HFF-Myc (cell line): Measurements from ENCODE around the gene C5orf15.
"Not testable (repeated sequence)": the region's sequence is repeated elsewhere in the genome, so short reads cannot be mapped to it uniquely, and the experiment has no call there.

Experiments
- DNase-seq: peaks from one replicate; pipeline ENCODE4 v3.0.0-alpha.2; 2011; ENCODE audit warnings: low read depth; ENCODE audit errors: extremely low read depth
- H3K4me3 ChIP-seq: replicated peaks from 2 replicates; pipeline ENCODE4 v1.5.1; 2011; ENCODE audit warnings: low read depth, mild to moderate bottlenecking, control low read depth, low read length
- CTCF ChIP-seq: IDR thresholded peaks from 2 replicates; pipeline ENCODE4 v1.5.1; 2012; ENCODE audit warnings: mild to moderate bottlenecking, low read depth, low read length, control low read depth; ENCODE audit errors: missing control alignments

The C5orf15 gene

GRCh38 chr5:133962801-133963476 lies 5.5 kb downstream of the C5orf15 start:
- DNase-seq: no peak
- no peak overlapping the region for H3K4me3 ChIP-seq
- no peak for TF ChIP-seq CTCF

GRCh38 chr5:133962131-133962530 lies 6.3 kb downstream of the C5orf15 start:
- no peak for DNase-seq
- H3K4me3 ChIP-seq: no peak overlapping the region
- TF ChIP-seq CTCF: no peak

GRCh38 chr5:133959643-133960042 lies 8.8 kb downstream of the C5orf15 start:
- DNase-seq: no peak
- H3K4me3 ChIP-seq: no peak overlapping the region
- no peak for TF ChIP-seq CTCF

GRCh38 chr5:133957591-133957990 lies 10.8 kb downstream of the C5orf15 start:
- no peak overlapping the region for H3K4me3 ChIP-seq
- DNase-seq: no peak
- TF ChIP-seq CTCF: no peak

- no peak overlapping the region for H3K4me3 ChIP-seq
- no peak for TF ChIP-seq CTCF
- DNase-seq: no peak
These were observed 11.3 kb downstream of the C5orf15 start for GRCh38 chr5:133957080-133957479.

GRCh38 chr5:133956196-133956595 lies 12.2 kb downstream of the C5orf15 start:
- not testable (repeated sequence) for H3K4me3 ChIP-seq, DNase-seq

- no peak for TF ChIP-seq CTCF
- no peak overlapping the region for H3K4me3 ChIP-seq
- no peak for DNase-seq
These were observed 14.8 kb downstream of the C5orf15 start for GRCh38 chr5:133953568-133954145.
